SH-SY5Y (cell line): Measurements from ENCODE around the gene SEMA4D.

Experiments used
- GATA2 ChIP-seq: IDR thresholded peaks from 2 replicates; pipeline ENCODE4 v1.6.1; 2011; ENCODE audit warnings: mild to moderate bottlenecking, low read depth, low read length
- GATA3 ChIP-seq: IDR thresholded peaks from 2 replicates; pipeline ENCODE4 v1.6.1; 2011; ENCODE audit warnings: low read depth, mild to moderate bottlenecking, low read length, moderate library complexity

GRCh38 chr9:89476546-89476945, 21.4 kb downstream of the SEMA4D start:
- TF ChIP-seq GATA2, result no peak
- no peak for TF ChIP-seq GATA3
